Activated B cell treated with CpG ODN at 0.5 μM for 24 hours (primary cell): ENCODE measurements around the gene DNAJC12. TPM values are rescaled to one million over a fixed set of nuclear protein-coding genes. Genes with fewer than 3 reads are reported as not detected.

Experiments used
- ATAC-seq: fragments of 200-7000 bp; cut with Tn5 transposase; one replicate; pipeline ENCODE4 v1.10.0; 2021; ENCODE audit warnings: low read depth, mild to moderate bottlenecking, moderate library complexity
- CTCF ChIA-PET: fragments of 350-600 bp; sonication (Branson Sonifier 250); formaldehyde crosslinking; loops from one replicate; lab custom pipeline; 2021; ENCODE audit warnings: antibody characterized with exemption; lab: Charles Lee
- POLR2A ChIA-PET: fragments of 350-600 bp; sonication (Branson Sonifier 250); formaldehyde crosslinking; loops from one replicate; lab custom pipeline; 2021; ENCODE audit warnings: antibody characterized with exemption; lab: Charles Lee
- DNase-seq: peaks from one replicate; pipeline ENCODE4 v3.0.0; 2022
- H3K27ac Mint-ChIP-seq: one replicate; pipeline ENCODE4 v1.8.0; 2020; ENCODE audit warnings: mixed read lengths
- H3K27me3 Mint-ChIP-seq: one replicate; pipeline ENCODE4 v1.8.0; 2021; ENCODE audit warnings: mixed read lengths
- H3K36me3 Mint-ChIP-seq: one replicate; pipeline ENCODE4 v1.8.0; 2021; ENCODE audit warnings: low read depth, mixed read lengths
- H3K4me1 Mint-ChIP-seq: one replicate; pipeline ENCODE4 v1.8.0; 2021; ENCODE audit warnings: mixed read lengths
- H3K4me3 Mint-ChIP-seq: one replicate; pipeline ENCODE4 v1.8.0; 2020; ENCODE audit warnings: mild to moderate bottlenecking, mixed read lengths
- H3K9me3 Mint-ChIP-seq: one replicate; pipeline ENCODE4 v1.8.0; 2020; ENCODE audit warnings: mixed read lengths
- CTCF ChIP-seq: fragments of 200-600 bp; IDR thresholded peaks from one replicate; pipeline ENCODE4 v1.8.0; 2022; ENCODE audit warnings: antibody characterized with exemption, mild to moderate bottlenecking
- intact Hi-C: fragments of 100-400 bp; cut with micrococcal nuclease; formaldehyde crosslinking; loops from one replicate; pipeline ENCODE4 v1.15.1; 2024
- total RNA-seq: library from RNA; stranded (reverse); gene quantifications from 2 replicates; pipeline ENCODE4 v1.2.3, GENCODE V29; 2022

Gene DNAJC12
- total RNA-seq, 1 donor from 2014 or later, result 0.31 TPM

GRCh38 chr10:67794256-67794655, 43.7 kb downstream of the DNAJC12 start:
- no peak overlapping the region for H3K4me3 Mint-ChIP-seq
- ATAC-seq (no peak), DNase-seq (no peak)
- ChIA-PET CTCF (interaction anchor here (1.4 kb wide), 1 partner anchor 14 kb away, joined by 6 read pairs; no protein-coding TSS in a partner anchor), POLR2A (no interaction called here)
- no peaks in the 10 kb centered on the region for H3K27me3 Mint-ChIP-seq
- intact Hi-C loops, result no loop called here
- no peaks in the 10 kb centered on the region for H3K9me3 Mint-ChIP-seq
- no peak for TF ChIP-seq CTCF
- H3K36me3 Mint-ChIP-seq, result no peaks in the 10 kb centered on the region
- no peak overlapping the region for H3K27ac Mint-ChIP-seq
- H3K4me1 Mint-ChIP-seq, result no peaks in the 10 kb centered on the region

GRCh38 chr10:67793313-67793712, 44.7 kb downstream of the DNAJC12 start:
- Mint-ChIP-seq H3K36me3 (no peaks in the 10 kb centered on the region), H3K27ac (no peak overlapping the region), H3K9me3 (no peaks in the 10 kb centered on the region), H3K4me3 (no peak overlapping the region), H3K27me3 (no peaks in the 10 kb centered on the region), H3K4me1 (peaks cover 3% of the 10 kb centered on the region)
- DNase-seq (no peak), ATAC-seq (no peak)
- POLR2A ChIA-PET, result no interaction called here
- CTCF ChIA-PET, result no interaction called here
- no peak for TF ChIP-seq CTCF
- intact Hi-C loops, result no loop called here

- Mint-ChIP-seq H3K4me1 (peaks cover 4% of the 10 kb centered on the region), H3K36me3 (no peaks in the 10 kb centered on the region), H3K27ac (no peak overlapping the region), H3K27me3 (no peaks in the 10 kb centered on the region), H3K9me3 (no peaks in the 10 kb centered on the region), H3K4me3 (no peak overlapping the region)
- DNase-seq, result no peak
- TF ChIP-seq CTCF, result no peak
- POLR2A ChIA-PET, result no interaction called here
- CTCF ChIA-PET, result no interaction called here
- intact Hi-C loops, result no loop called here
- ATAC-seq, result no peak
These were observed 45.3 kb downstream of the DNAJC12 start for GRCh38 chr10:67792653-67793052.

GRCh38 chr10:67790534-67791408, 47.2 kb downstream of the DNAJC12 start:
- ATAC-seq (no peak), DNase-seq (no peak)
- intact Hi-C loops, result no loop called here
- no peak for TF ChIP-seq CTCF
- peaks cover 4% of the 10 kb centered on the region for H3K4me1 Mint-ChIP-seq
- no peak overlapping the region for H3K4me3 Mint-ChIP-seq
- no peaks in the 10 kb centered on the region for H3K9me3 Mint-ChIP-seq
- no peaks in the 10 kb centered on the region for H3K27me3 Mint-ChIP-seq
- no peak overlapping the region for H3K27ac Mint-ChIP-seq
- no peaks in the 10 kb centered on the region for H3K36me3 Mint-ChIP-seq
- POLR2A ChIA-PET, result no interaction called here
- CTCF ChIA-PET, result interaction anchor here (0.5 to 3.9 kb wide), 3 partner anchors 11 to 94 kb away, joined by 4 to 27 read pairs (median 6); no protein-coding TSS in a partner anchor

- ATAC-seq, result no peak
- CTCF ChIA-PET, result interaction anchor here (0.6 to 3.9 kb wide), 7 partner anchors 8 to 511 kb away, joined by 3 to 52 read pairs (median 6); no protein-coding TSS in a partner anchor
- H3K4me1 Mint-ChIP-seq, result peaks cover 8% of the 10 kb centered on the region
- no peaks in the 10 kb centered on the region for H3K9me3 Mint-ChIP-seq
- H3K27ac Mint-ChIP-seq, result no peak overlapping the region
- no peak for DNase-seq
- H3K36me3 Mint-ChIP-seq, result no peaks in the 10 kb centered on the region
- no peaks in the 10 kb centered on the region for H3K27me3 Mint-ChIP-seq
- TF ChIP-seq CTCF, result no peak
- POLR2A ChIA-PET, result no interaction called here
- H3K4me3 Mint-ChIP-seq, result no peak overlapping the region
- intact Hi-C loops, result loop anchor here (2.0 kb wide), 1 partner anchor 419 kb away; no protein-coding TSS in a partner anchor
These were observed 48.2 kb downstream of the DNAJC12 start for GRCh38 chr10:67789769-67790168.
